Kidney glomerular epithelial cell (primary cell): ENCODE measurements around the gene RADIL.

Source experiments
- DNase-seq: peaks from one replicate; lab custom pipeline; 2025; lab: John Stamatoyannopoulos, UW

RADIL gene

GRCh38 chr7:4882169-4883032 is 1.1 kb downstream of the RADIL start:
- no peak for DNase-seq

GRCh38 chr7:4880218-4880617 is 3.3 kb downstream of the RADIL start:
- DNase-seq = no peak

- no peak for DNase-seq
These were observed 4.0 kb downstream of the RADIL start for GRCh38 chr7:4879396-4880081.

GRCh38 chr7:4878336-4879335 is 4.9 kb downstream of the RADIL start:
- no peak for DNase-seq

DNA sequence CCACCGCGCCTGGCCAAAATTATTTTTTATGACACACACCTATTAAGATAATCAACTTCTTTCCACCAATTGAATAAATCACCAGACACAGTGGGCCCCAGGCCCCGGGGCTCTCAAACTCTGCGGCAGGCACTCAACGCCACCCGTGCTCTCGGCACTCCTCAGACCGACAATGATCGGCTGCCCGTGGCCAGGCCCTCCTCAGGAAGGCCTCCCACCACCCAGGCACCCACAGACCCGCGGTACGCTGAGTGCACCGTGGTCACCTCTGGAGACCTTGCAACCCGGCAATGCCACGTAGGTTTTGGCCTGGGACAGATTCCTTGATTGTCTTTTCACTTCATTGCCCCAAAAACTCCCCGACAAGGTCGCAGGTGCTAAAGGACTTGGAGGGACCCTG is 6.9 kb downstream of the RADIL start:
- DNase-seq = no peak

DNA sequence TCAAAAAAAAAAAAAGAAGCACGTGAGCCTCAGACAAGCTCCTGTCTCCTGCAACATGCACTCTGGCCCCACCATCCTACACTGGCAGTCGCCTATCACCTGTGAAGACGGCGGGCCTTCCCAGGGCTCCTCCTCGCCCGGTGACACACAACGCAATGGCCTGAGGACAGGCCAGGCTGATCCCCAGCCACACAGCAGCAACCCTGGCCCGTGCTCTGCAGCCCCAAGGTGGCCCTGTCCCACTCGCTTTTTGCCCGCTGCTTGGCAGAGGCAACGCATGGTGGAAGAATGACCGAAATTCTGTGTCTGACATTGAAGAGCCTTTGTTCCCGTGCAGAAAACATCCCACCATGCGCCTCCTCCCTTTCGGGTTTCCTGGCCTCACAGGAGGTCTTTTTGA is 8.1 kb downstream of the RADIL start:
- no peak for DNase-seq

DNA sequence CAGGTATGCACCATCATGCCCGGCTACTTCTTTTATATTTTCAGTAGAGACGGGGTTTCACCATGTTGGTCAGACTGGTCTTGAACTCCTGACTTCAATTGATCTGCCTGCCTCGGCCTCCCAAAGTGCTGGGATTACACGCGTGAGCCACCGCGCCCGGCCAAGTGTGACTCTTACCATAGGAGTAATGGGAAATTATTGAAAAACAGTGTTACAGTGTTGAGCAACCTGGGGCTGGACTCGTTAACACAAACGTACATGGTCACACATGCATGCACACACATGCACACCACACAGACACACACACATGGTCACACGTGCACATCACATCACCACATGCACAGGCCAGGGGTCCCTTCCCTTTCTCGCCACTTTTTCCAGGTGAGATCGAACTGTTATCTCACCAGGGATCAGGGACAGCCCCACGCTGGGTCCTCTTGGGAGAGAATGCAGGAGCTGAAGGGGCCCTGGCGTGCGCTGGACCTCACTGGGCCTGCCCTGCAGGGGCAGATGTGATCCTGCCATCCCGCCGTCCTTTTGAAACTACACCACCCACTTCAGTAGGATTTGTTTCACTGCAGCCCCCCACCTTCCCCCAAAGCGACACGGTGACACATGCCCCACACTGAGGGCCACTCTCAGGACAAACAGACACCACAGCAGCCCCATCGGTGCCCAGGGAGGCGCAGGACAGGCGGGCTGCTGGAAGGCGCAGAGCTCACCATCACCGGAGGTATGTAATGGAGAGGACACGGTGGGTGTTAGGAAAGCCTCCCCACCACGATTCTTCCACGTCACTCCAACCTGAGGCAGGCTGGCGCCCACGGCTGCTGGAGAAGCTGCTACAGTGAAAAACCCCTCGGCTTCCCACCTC is 10.2 kb downstream of the RADIL start:
- DNase-seq = no peak

DNA sequence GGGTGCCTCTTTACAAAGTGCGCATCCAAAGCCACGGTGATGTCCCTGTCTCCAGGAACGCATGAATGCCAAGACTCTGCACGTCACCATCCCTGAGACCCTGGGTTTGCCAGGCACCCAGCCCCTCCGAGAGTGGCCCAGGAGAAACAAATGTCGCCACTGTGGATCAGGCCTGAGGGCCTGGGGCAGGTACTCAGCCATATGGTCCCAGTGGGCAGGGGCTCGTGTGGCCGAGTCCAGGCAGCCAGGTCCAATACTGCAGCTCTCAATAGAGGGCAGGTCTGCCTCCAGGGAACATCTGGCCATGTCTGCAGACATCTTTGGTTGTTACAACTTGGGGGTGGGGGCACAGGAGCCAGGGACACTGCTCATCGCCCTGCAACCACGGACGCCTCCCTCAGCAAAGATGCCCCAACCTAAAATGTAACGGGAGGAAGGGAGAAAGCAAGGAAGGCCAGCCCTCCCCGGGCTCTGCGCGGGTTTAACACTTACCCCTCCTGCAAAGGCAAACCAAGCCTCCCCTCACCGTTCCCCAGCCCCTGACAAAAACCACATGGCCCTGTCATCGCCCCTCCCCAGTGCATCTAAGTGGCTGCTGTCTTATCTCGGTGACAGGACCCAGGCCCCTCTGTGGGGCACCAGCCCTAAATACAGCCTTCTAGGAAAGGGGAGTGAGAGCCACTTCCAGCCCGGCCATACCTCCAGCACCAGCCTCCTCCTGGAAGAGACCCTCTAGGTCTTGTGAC is 11.4 kb downstream of the RADIL start:
- DNase-seq = no peak

DNA sequence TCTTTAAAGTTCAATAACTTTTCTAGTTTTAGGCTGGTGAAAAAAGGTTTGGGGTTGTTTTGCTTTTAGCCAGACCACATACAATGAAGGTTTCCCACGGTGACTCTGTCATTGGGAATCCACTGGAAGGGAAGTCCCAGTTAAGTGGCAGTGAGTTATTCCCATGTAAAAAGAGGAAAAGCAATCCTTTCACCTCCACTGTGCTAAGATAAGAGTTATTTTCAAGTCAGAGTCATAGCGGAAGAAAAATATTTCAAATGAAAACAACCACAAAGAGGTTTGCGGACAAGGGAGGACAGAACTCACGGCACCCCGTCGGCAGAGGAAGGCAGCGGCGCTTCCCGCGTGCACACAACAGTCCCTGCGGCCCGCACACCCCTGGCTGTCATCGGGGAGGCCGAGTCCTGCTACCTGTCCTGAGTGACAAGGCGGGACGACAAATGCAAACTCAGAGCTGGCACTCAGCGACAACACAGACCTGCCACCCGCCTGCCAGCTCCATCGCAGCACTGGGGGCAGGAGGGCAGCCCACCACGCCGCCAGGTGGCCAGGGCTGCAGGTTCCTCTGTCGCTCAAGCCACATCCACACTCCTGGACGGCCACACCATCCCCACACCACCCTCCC is 12.3 kb downstream of the RADIL start:
- DNase-seq = no peak

DNA sequence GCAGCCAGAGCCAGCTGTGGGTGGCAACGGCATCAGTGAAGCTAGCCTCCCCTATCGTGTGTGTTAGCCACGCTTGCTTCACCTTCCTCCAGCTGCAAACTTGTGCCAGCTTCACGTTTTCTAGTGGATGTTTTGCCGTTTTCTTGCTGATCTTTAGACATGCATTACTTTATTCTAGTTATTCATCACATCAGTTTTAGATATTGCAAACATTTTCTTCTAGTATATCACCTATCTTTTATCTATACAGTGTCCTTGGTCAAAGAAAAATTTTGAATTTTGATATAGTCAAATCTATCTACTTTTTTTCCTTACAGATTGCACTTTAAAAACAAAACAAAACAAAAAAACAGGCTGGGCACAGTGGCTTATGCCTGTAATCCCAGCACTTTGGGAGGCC is 15.0 kb downstream of the RADIL start:
- DNase-seq = no peak

DNA sequence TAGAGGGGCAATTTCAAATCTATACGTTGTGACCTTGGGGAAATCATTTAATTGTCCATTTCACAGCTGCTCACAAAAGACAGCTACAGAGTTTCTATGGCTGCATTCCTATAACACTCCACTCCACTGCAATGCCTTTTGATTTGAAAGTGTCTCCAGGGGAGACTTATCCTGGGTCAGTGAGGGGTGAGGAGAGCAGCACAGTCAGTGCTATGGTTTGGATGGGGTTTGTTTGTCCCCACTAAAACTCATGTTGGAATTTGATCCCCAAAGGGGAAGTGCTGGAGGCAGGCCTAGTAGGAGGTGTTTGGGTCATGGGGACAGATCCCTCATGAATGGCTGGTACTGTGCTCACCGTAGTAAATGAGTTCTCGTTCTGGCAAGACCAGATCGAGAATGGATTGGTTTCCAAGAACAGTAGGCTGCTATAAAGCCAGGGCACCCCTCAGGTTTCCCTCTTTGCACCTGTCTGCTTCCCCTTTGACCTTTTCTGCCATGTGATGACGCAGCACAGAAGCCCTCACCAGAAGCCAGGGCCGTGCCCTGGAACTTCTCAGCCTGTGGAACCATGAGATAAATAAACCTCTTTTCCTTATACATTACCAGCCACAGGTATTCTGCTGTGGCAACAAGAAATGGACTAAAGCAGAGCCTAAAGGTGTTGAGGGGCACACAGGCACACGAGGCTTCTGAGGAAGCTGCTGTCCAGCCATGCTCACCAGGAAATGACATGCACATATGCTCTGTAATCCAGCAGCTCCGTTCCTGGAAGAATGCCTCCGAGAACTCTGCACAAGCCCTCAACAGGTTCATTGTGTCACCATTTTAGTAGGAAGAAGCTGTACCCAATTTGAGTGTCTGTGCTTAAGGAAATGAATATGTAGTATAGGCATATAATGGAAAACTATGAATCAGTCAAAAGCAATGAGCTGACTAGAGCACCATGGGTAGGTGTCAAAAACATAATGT is 16.7 kb downstream of the RADIL start:
- DNase-seq = no peak

DNA sequence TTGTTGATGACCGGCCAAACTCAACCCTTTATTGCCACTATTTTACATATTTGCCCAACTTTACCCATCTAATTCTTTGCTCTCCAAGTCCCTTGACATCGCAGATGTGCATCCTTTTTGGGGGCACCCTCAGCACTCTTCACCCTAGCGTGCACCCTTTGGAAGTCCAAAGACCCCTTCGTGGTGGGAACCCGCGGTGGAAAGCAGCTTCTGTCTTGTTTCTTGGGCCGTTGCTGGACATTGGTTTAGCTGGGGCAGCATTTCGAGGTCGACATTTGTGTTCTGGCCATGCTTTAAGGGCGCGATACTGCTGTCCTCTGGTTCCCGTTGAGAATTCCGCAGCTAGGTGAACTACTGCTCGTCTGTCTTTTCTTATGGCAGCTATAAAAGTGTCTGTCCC is 21.4 kb downstream of the RADIL start:
- DNase-seq = no peak

DNA sequence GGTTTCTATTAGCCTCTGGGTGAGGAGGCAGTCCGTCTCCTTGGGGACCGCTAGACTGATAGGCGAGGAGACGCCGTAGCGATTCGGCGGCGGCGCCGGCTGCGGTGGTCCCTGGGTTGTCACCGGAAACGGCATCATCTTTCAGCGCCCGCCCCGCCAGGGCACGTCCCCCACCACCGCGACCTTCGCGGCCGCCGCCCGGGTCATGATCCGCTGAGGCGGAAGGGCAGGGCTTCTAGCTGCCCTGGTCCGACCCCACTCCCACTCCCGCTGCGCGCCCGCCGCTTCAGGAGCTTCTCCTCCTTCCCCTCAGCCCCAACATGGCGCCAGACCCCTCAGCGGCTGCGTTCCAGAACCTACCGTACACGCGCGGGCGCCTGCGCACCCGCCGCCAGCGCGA is 21.8 kb downstream of the RADIL start, which contains the start of gene PAPOLB:
Gene PAPOLB, minus strand, starts transcription at position 358 of the 400 bp plus-strand sequence. Its CDS starts 220 bp downstream, at position 138.
- no peak for DNase-seq

DNA sequence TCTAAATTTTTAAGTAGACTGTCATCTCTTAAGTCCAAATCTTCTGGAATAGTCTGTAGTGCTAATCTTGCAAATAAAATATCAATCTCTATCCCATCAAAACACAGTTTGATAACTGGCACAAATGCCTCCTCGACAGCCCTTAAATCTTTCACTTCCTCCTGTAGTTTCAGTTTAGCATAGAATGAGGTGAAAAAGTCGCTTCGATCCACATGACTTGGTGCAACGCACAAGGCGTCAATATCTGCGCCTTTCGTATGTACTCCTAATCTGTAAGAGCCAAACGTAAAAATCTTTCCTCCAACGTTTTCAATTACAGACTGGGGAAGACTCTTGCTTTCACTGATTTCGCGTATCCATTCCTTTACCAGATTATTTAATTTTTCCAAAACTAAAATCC is 22.3 kb downstream of the RADIL start:
- DNase-seq = no peak

GRCh38 chr7:4857189-4857588 is 26.3 kb downstream of the RADIL start:
- DNase-seq = no peak

- DNase-seq = no peak
These were observed 27.0 kb downstream of the RADIL start for GRCh38 chr7:4856336-4857057.

GRCh38 chr7:4854916-4855315 is 28.6 kb downstream of the RADIL start:
- no peak for DNase-seq
